ENCODE measurements around the gene ATP4A.

- no peak for TF ChIP-seq CTCF (IDR thresholded peaks at IDR 0.05)
- no peak for TF ChIP-seq POLR2A (IDR thresholded peaks at IDR 0.05)
- no peak for TF ChIP-seq POLR2AphosphoS5 (IDR thresholded peaks at IDR 0.05)
These were observed 61.8 kb downstream of the ATP4A start for GRCh38 chr19:35501684-35502083.

Data from transverse colon (tissue), 4 donors.